WI38 (cell line): Measurements from ENCODE around the gene BMPR2.
"Not testable (repeated sequence)": the region's sequence is repeated elsewhere in the genome, so short reads cannot be mapped to it uniquely, and the experiment has no call there.

Experiments used
- H3K4me3 ChIP-seq: 2 replicates; pipeline ENCODE4 v1.5.1; 2011; ENCODE audit warnings: low read depth, mild to moderate bottlenecking, control low read depth, low read length
- TF ChIP-seq, protein P1 (sequence below): IDR thresholded peaks from 2 replicates; pipeline ENCODE4 v1.5.1; 2012; ENCODE audit warnings: low read depth, mild to moderate bottlenecking, control low read depth, low read length

BMPR2 gene

DNA sequence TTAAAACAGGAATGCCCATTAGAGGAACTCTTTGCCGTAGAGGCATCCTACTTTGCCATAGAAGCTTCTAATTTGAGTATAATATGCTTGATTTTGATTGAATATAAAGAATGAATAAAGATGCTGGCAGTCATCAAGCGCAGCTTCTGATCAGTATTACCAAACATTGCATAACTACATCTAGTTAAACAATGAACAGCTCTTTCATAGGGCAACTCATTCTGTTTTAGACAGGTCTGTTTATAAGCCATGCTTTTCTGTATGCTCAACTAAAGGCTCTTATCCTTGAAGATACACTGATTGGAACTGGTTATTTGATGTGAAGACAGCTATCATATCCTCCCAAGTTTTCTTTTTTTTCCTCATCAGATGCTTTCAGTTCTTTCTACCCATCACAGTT, 136.0 kb downstream of the BMPR2 start:
- no peak overlapping the region for H3K4me3 ChIP-seq
- TF ChIP-seq, protein P1, sequence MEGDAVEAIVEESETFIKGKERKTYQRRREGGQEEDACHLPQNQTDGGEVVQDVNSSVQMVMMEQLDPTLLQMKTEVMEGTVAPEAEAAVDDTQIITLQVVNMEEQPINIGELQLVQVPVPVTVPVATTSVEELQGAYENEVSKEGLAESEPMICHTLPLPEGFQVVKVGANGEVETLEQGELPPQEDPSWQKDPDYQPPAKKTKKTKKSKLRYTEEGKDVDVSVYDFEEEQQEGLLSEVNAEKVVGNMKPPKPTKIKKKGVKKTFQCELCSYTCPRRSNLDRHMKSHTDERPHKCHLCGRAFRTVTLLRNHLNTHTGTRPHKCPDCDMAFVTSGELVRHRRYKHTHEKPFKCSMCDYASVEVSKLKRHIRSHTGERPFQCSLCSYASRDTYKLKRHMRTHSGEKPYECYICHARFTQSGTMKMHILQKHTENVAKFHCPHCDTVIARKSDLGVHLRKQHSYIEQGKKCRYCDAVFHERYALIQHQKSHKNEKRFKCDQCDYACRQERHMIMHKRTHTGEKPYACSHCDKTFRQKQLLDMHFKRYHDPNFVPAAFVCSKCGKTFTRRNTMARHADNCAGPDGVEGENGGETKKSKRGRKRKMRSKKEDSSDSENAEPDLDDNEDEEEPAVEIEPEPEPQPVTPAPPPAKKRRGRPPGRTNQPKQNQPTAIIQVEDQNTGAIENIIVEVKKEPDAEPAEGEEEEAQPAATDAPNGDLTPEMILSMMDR = no peak

DNA sequence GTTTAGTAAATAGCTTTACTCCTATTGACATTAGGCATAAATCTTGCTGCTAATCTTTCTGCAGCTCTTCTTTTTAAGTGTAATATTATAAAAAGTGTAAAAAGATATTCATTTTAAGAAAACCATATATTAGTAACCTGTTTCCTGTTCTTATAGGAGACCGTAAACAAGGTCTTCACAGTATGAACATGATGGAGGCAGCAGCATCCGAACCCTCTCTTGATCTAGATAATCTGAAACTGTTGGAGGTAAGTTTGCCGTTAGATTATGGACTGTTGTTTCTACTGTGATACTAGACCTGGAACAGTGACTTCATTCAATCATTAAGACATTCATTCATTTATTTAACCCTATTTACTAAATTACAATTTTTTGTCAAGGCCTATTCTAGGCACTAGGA, 138.6 kb downstream of the BMPR2 start:
- TF ChIP-seq, protein P1 = no peak
- no peak overlapping the region for H3K4me3 ChIP-seq

DNA sequence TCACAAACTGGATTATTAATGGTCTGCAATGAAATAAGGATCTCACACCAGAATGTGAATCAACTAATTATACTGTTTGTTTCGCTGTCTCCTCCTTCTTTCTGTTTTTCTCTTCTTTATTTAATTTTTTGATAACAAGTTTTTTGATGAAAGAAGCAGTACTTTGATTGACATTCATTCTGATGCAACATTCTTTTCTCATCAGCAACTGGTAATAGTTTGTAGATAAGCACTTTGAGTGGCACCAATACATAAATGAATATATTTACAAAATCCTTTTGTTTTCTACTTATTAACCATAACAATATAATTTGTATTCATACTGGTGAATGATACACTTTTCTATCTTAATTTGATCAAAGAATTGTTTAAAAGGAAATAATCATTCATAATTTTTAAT, 143.3 kb downstream of the BMPR2 start:
- no peak overlapping the region for H3K4me3 ChIP-seq
- TF ChIP-seq, protein P1 = no peak

DNA sequence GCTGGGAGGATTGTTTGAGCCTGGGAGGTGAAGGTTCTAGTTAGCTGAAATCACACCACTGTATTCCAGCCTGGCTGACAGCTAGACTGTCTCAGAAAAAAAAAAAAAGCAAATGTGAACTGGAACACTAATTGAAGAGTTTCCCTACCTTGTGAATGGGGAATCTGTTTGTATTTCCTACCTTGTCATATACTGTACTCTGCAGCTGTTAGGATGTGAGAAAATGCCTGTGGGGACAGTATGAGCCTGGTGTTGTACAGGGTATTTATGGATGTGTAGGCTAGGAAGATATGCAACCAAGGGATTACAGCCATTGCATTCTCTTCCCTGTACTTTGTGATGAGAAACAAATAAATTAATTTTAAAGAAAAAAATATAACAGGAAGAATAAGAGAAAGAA, 145.3 kb downstream of the BMPR2 start:
- TF ChIP-seq, protein P1 = no peak
- no peak overlapping the region for H3K4me3 ChIP-seq

DNA sequence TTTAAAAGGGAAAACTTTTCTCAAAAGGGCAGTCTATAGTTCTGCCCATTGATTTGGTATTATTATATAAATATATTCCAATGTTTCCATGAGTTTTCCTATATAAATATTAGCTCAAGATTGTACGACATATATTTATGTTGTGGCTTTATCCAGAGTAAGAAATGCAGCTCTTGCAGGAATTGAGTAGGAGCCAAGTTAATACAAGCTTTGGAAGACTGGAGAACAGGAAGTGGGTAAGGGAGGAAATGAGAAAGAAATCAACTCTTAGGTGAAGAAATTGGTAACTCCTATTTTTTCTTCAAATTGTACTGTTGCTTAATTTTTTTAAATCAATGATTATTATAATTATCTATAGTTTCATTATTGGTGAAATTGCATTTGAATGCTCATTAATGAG, 153.3 kb downstream of the BMPR2 start:
- H3K4me3 ChIP-seq = no peak overlapping the region
- TF ChIP-seq, protein P1 = no peak

DNA sequence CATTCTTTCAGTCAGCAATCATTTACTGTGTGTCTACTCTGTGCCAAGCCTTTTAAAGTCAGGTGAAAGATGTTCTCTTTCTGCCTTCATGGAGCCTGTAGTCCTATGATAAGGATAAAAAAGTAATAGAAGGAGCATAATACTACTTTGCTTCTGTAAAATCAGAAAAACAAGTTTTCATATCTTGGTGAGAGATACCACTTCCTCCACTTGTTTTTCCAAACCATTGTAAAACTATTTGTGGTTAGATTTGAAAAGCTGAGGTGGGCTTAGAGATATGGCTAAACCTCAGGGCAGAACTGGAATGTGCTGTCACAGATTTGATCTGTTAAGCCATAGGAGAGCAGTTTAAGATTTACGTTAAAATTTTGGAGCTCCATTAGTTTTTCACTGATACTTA, 153.9 kb downstream of the BMPR2 start:
- TF ChIP-seq, protein P1 = no peak
- no peak overlapping the region for H3K4me3 ChIP-seq

DNA sequence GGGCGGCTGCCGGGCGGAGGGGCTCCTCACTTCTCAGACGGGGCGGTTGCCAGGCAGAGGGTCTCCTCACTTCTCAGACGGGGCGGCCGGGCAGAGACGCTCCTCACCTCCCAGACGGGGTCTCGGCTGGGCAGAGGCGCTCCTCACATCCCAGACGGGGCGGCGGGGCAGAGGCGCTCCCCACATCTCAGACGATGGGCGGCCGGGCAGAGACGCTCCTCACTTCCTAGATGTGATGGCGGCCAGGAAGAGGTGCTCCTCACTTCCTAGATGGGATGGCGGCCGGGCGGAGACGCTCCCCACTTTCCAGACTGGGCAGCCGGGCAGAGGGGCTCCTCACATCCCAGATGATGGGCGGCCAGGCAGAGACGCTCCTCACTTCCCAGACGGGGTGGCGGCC, 159.2 kb downstream of the BMPR2 start:
- not testable (repeated sequence) for H3K4me3 ChIP-seq

DNA sequence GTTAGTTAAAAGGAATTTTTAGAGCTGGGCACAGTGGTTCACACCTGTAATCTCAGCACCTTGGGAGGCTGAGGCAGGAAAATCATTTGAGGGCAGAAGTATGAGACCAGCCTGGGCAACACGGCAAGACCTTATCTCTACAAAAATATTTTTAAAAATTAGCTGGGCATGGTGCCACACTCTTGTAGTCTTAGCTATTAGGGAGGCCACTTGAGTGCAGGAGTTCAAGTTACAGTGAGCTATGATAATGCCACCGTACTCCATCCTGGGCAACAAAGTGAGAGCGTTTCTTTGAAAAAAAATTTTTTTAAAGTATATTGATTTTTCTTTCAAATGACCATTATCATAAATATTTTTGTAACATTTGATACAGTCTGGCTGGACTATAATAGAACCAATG, 165.0 kb downstream of the BMPR2 start:
- no peak overlapping the region for H3K4me3 ChIP-seq
- TF ChIP-seq, protein P1 = no peak
